T-helper 17 cell (primary cell): ENCODE results near the gene RAET1L. TPM values are rescaled to one million over a fixed set of nuclear protein-coding genes. Genes with fewer than 3 reads are reported as not detected.
"Not testable (repeated sequence)": the region's sequence is repeated elsewhere in the genome, so short reads cannot be mapped to it uniquely, and the experiment has no call there.

ENCODE experiments used
- ATAC-seq: fragments of 150-1000 bp; cut with Tn5 transposase; 2 replicates; pipeline ENCODE4 v1.10.0; 2021; ENCODE audit warnings: mild to moderate bottlenecking, moderate library complexity
- DNase-seq, 3 donors: peaks; one replicate each; pipeline versions ENCODE4 v3.0.0 to v3.0.0-alpha.2; 2020 to 2021
- H3K9me3 ChIP-seq: one replicate; pipeline ENCODE4 v1.7.0; 2013; ENCODE audit warnings: low read length, mild to moderate bottlenecking; ENCODE audit not compliant: control insufficient read depth, poor library complexity, severe bottlenecking
- H3K27ac Mint-ChIP-seq: one replicate; pipeline ENCODE4 v1.8.0; 2022; ENCODE audit warnings: mild to moderate bottlenecking, moderate library complexity, mixed read lengths
- H3K27me3 Mint-ChIP-seq: one replicate; pipeline ENCODE4 v1.8.0; 2022; ENCODE audit warnings: mixed read lengths
- H3K36me3 Mint-ChIP-seq: one replicate; pipeline ENCODE4 v1.8.0; 2022; ENCODE audit warnings: low read depth, mixed read lengths
- H3K4me1 Mint-ChIP-seq: one replicate; pipeline ENCODE4 v1.8.0; 2022; ENCODE audit warnings: mild to moderate bottlenecking, mixed read lengths
- H3K4me3 Mint-ChIP-seq: one replicate; pipeline ENCODE4 v1.8.0; 2022; ENCODE audit warnings: mild to moderate bottlenecking, moderate library complexity, mixed read lengths
- total RNA-seq, 4 donors: library from RNA in 2 of 4; stranded (reverse) in 2 of 4; gene quantifications; one replicate each; pipeline ENCODE4 v1.2.3 and lab custom pipeline; 2022 to 2026

Gene RAET1L
- total RNA-seq, 2 donors from 2014 or later = not detected

- H3K27me3 Mint-ChIP-seq = peaks cover 59% of the 10 kb centered on the region
- no peak for DNase-seq
- H3K27ac Mint-ChIP-seq = no peak overlapping the region
- peaks cover 5% of the 10 kb centered on the region for H3K36me3 Mint-ChIP-seq
- H3K4me3 Mint-ChIP-seq = no peak overlapping the region
- H3K4me1 Mint-ChIP-seq = peaks cover 18% of the 10 kb centered on the region
- no peaks in the 10 kb centered on the region for H3K9me3 ChIP-seq
- ATAC-seq = no peak
These were observed 6.3 kb downstream of the RAET1L start for GRCh38 chr6:150018846-150019580.

GRCh38 chr6:150017186-150017521 lies 8.2 kb downstream of the RAET1L start:
- not testable (repeated sequence) for H3K4me3 Mint-ChIP-seq
- H3K4me1 Mint-ChIP-seq = peaks cover 21% of the 10 kb centered on the region

GRCh38 chr6:150016324-150017185 lies 8.8 kb downstream of the RAET1L start:
- no peak overlapping the region for H3K27ac Mint-ChIP-seq
- ATAC-seq (peak; percentile 85), DNase-seq (peak in 1 of 3 donors; percentile 45)
- peaks cover 70% of the 10 kb centered on the region for H3K27me3 Mint-ChIP-seq
- peaks cover 5% of the 10 kb centered on the region for H3K36me3 Mint-ChIP-seq
- no peaks in the 10 kb centered on the region for H3K9me3 ChIP-seq
- no peak overlapping the region for H3K4me3 Mint-ChIP-seq
- peaks cover 21% of the 10 kb centered on the region for H3K4me1 Mint-ChIP-seq

More at GRCh38 chr6:150017186-150017521, 8.2 kb downstream of the RAET1L start:
- H3K27me3 Mint-ChIP-seq = peaks cover 69% of the 10 kb centered on the region
- not testable (repeated sequence) for H3K36me3 Mint-ChIP-seq, H3K9me3 ChIP-seq, H3K27ac Mint-ChIP-seq, DNase-seq, ATAC-seq

- Mint-ChIP-seq H3K4me1 (peaks cover 21% of the 10 kb centered on the region), H3K27me3 (peaks cover 74% of the 10 kb centered on the region), H3K27ac (peak overlapping the region; percentile 34)
- peak; percentile 59 for ATAC-seq
- not testable (repeated sequence) for H3K4me3 Mint-ChIP-seq, DNase-seq, H3K9me3 ChIP-seq, H3K36me3 Mint-ChIP-seq
These were observed 9.9 kb downstream of the RAET1L start for GRCh38 chr6:150015281-150016001.

- Mint-ChIP-seq H3K4me1 (peaks cover 21% of the 10 kb centered on the region), H3K27me3 (peaks cover 78% of the 10 kb centered on the region), H3K27ac (peak overlapping the region; percentile 34)
- H3K9me3 ChIP-seq, DNase-seq, ATAC-seq, H3K4me3 Mint-ChIP-seq, H3K36me3 Mint-ChIP-seq: not testable (repeated sequence)
These were observed 10.6 kb downstream of the RAET1L start for GRCh38 chr6:150014623-150015280.

- Mint-ChIP-seq H3K27me3 (peaks cover 78% of the 10 kb centered on the region), H3K4me1 (peaks cover 21% of the 10 kb centered on the region), H3K4me3 (peak overlapping the region; percentile 82)
- H3K27ac Mint-ChIP-seq, H3K36me3 Mint-ChIP-seq, ATAC-seq, DNase-seq, H3K9me3 ChIP-seq: not testable (repeated sequence)
These were observed 11.3 kb downstream of the RAET1L start for GRCh38 chr6:150013785-150014622.

GRCh38 chr6:150012846-150013784 lies 12.2 kb downstream of the RAET1L start:
- Mint-ChIP-seq H3K4me1 (peaks cover 24% of the 10 kb centered on the region), H3K27me3 (peaks cover 78% of the 10 kb centered on the region)
- H3K36me3 Mint-ChIP-seq, H3K27ac Mint-ChIP-seq, H3K4me3 Mint-ChIP-seq, H3K9me3 ChIP-seq, DNase-seq, ATAC-seq: not testable (repeated sequence)

GRCh38 chr6:150008588-150008987 lies 16.7 kb downstream of the RAET1L start:
- Mint-ChIP-seq H3K27ac (no peak overlapping the region), H3K4me3 (no peak overlapping the region), H3K4me1 (peaks cover 26% of the 10 kb centered on the region), H3K36me3 (no peaks in the 10 kb centered on the region), H3K27me3 (peaks cover 43% of the 10 kb centered on the region)
- ATAC-seq (no peak), DNase-seq (no peak)
- no peaks in the 10 kb centered on the region for H3K9me3 ChIP-seq

GRCh38 chr6:150006961-150007464 lies 18.3 kb downstream of the RAET1L start:
- Mint-ChIP-seq H3K36me3 (no peaks in the 10 kb centered on the region), H3K4me3 (no peak overlapping the region), H3K27ac (peak overlapping the region; percentile 37), H3K27me3 (peaks cover 34% of the 10 kb centered on the region), H3K4me1 (peaks cover 26% of the 10 kb centered on the region)
- no peak for ATAC-seq
- DNase-seq = peak in 1 of 3 donors; percentile 25
- no peaks in the 10 kb centered on the region for H3K9me3 ChIP-seq

GRCh38 chr6:150005761-150006651 lies 19.3 kb downstream of the RAET1L start:
- no peaks in the 10 kb centered on the region for H3K9me3 ChIP-seq
- peak overlapping the region; percentile 94 for H3K4me3 Mint-ChIP-seq
- peaks cover 31% of the 10 kb centered on the region for H3K27me3 Mint-ChIP-seq
- H3K36me3 Mint-ChIP-seq = no peaks in the 10 kb centered on the region
- DNase-seq = no peak
- no peak for ATAC-seq
- peaks cover 34% of the 10 kb centered on the region for H3K4me1 Mint-ChIP-seq
- H3K27ac Mint-ChIP-seq = peak overlapping the region; percentile 95
